HG03060 (cell line): ENCODE data around the gene ABI3BP.

Experiments
- ATAC-seq: cut with Tn5 transposase; IDR thresholded peaks from one replicate; pipeline ENCODE4 v1.9.1; 2021; ENCODE audit warnings: low read depth, moderate number of reproducible peaks; ENCODE audit not compliant: unreplicated experiment

Gene ABI3BP

DNA sequence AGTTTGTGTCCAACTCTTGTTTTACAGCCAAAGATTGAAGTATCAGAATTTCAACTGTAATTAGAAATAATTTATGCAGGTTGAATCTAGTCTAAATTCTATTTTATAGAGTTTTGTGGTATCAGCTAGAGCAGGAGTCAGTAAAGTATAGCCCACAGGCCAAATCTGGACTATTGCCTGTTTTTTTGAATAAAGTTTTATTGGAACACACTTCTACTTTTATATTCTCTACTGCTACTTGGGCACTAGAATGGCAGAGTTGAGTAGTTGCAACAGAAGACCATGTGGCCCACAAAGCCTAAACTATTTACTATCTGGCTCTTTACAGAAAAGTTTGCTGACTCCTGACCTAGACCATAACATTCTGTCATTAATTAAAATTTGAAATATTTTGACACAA is 247.6 kb downstream of the ABI3BP start:
- ATAC-seq = no peak

GRCh38 chr3:100744671-100745070 is 248.6 kb downstream of the ABI3BP start:
- no peak for ATAC-seq

- ATAC-seq = no peak
Observed at GRCh38 chr3:100743535-100743934, 249.7 kb downstream of the ABI3BP start.

GRCh38 chr3:100740207-100740606 is 253.0 kb downstream of the ABI3BP start:
- ATAC-seq = no peak

GRCh38 chr3:100737334-100737733 is 255.9 kb downstream of the ABI3BP start:
- ATAC-seq = no peak

DNA sequence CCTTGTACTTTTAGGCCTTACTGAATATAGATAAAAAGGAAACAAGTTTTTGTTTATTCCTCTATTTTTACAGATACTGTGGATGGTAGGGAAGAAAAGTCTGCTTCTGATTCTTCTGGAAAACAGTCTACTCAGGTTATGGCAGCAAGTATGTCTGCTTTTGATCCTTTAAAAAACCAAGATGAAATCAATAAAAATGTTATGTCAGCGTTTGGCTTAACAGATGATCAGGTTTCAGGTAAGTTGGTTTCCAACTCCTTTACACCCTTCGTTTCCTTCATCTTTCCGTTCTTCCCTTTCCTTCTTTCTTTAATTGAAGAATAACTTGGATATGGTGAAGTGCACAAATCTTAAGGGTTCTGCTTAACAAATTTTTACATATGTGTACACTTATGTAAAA is 260.8 kb downstream of the ABI3BP start:
- ATAC-seq = no peak

- ATAC-seq = no peak
Observed at GRCh38 chr3:100730524-100730923, 262.7 kb downstream of the ABI3BP start.

DNA sequence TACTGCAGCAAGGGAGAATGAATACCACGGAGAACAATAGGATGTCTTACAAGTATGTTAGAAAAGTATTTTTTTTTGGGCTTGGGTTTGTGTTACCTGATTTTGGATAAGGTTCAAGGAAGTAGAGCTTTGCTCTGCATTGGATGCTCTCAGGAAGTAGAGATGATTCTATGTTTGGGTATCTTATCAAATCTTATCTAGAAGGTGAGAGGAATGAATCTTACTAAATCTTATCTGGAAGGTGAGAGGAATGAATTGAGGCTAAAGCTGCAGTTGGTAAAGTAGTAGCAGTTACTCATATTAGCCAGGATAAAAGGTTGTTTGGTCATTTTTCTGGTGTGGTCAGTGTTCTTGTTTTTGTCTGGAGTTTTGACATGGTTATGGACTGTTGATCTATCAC is 266.5 kb downstream of the ABI3BP start:
- no peak for ATAC-seq

- ATAC-seq = no peak
Observed at GRCh38 chr3:100725935-100726513, 267.2 kb downstream of the ABI3BP start.

GRCh38 chr3:100720426-100720825 is 272.8 kb downstream of the ABI3BP start:
- ATAC-seq = no peak

DNA sequence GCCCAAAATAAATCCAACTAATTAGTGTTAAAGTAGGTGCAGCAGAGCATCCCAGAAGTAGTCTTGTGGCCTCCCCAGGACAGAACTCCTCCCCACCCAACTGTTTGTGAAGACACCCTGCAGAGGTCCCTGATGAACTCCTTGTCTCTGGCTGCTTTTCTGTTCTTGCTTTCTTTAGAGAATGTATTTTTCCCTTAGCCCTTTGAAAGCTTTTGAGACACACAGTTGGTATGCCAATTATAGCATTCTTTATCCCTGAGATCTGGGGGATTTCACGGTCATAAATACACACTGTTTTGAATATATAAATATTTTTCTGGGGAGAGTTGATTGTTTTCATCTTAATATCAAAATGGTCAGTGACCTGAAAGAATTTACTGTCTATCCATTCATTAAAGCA is 274.1 kb downstream of the ABI3BP start:
- no peak for ATAC-seq

GRCh38 chr3:100717637-100718487 is 275.4 kb downstream of the ABI3BP start:
- no peak for ATAC-seq

DNA sequence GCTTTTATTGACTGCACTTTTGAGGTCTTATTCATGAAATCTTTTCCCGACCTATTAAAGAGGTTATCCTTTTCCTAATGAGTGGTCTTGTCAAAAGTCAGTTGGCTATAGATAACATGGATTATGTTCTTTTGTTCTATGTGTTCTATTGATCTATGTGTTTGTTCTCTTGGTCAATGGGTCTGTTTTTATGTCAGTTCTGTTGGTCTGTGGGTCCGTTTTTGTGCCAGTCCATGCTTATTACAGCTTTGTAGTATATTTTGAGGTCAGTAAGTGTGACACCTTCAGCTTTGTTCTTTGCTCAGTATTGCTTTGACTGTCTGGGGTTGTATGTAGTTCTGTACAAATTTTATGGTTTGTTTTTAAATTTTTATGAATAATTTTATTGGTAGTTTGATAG is 276.2 kb downstream of the ABI3BP start:
- no peak for ATAC-seq

- ATAC-seq = no peak
Observed at GRCh38 chr3:100715176-100715575, 278.0 kb downstream of the ABI3BP start.

DNA sequence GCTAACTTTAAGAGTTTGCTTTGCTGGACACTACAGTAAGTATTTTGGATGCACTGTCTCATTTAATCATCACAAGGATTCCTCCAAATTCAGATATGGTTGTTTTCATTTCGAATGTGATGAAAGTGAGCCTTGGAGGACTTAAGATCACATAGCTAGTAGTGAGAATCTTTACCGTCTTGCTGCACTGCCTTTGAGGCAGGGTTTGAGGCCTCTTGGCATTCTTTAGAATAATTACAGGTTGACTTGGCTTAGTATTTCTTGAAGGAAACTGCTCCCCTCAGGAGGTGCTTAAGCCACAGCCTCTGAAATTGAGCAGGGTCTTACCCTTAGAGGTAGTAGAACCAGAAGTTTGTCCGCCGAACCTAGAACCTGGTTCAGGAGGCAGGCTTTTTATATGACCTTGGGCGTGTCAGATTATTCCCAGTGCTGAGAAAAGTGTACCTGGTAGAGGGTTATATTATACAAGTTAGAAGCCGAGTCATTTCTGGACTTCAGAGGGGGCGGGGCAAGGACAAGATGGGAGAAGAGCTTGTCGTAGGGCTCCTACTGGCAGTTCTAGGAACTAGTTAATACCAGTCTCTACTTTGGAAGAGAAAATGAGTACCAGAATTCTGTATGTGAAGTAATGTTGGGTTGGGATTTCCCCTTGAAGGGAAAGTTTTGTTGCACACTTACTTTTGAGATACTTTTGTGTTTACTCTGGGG is 282.8 kb downstream of the ABI3BP start:
- ATAC-seq = peak; percentile 25

DNA sequence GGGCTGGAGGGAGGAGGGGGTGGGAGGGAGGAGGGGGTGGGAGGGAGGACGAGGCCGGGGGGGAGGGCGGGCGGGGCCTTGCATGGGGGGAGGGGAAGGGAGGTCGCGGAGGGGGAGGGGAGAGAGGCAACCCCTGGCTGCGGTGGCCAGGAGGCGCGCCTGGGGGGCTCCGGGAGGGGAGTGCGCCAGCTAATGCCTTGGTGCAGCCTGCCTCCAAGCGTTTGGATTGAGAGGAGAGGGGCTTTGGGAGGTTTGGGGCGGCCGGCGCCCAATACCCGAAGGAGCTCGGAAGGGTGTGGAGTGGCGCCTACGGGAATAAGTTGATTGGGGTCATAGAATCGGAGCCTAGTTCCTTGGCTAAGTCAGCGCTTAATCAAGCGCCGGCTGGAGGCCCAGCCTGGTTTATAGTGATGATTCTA is 283.4 kb downstream of the ABI3BP start:
- no peak for ATAC-seq

DNA sequence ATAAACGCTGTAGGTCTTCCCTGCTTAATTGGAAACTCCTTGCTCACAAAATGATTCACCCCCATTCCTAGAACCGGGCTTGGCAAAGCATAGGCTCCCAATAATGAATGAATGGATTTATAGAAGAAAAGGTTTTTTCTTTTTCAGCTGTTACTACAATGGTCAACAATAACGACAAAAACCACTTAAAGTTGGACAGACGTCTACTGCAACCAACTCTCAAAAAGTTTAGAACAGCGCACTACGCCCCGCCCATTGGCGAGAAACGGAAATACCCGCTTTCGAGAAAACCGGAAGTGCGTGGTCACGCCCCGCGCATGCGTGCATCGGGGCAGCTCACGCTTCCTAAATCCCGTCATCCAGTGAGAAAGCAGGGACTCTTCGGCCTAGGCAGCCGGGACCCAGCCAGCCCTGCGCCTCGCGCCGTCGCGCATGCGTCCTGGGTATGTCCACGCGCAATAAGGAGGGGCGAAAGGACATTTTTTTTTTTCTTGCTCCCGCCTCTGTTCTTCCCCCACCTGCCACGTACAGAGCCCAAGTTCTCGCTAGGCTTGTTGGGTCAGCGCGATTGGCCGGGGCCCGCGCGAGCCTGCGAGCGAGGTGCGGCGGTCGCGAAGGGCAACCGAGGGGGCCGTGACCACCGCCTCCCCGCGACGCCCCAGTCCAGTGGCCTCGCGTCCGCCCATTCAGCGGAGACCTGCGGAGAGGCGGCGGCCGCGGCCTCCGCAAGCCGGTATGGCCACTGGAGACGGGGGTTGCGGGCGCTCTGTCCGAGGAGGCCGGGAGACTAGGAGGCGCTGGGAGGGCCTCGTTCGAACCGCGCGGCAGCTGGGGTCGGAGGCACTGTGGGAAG is 284.0 kb downstream of the ABI3BP start, which contains the start of gene TFG:
TSS of gene TFG (plus strand) at position 506 of the 853 bp plus-strand sequence. CDS start 4,192 bp downstream, outside the sequence.
- ATAC-seq = peak; percentile 91

DNA sequence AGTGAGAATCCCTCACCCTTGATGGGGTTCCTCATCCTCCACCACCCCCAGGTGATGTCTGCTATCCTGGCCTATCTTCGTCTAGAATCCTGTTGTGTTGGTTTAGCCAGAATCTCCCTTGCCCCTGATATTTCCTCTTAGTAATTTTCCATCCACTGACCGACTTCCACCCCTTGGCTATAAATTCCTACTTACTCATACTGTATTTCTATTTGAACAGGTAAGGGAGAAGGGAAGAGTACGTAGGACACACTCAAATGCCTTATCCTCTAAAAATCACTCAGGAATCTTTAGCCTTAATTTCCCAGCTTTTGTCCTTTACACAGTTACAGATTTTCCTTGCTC is 284.6 kb downstream of the ABI3BP start:
- no peak for ATAC-seq

- ATAC-seq = no peak
Observed at GRCh38 chr3:100706365-100706764, 286.9 kb downstream of the ABI3BP start.

DNA sequence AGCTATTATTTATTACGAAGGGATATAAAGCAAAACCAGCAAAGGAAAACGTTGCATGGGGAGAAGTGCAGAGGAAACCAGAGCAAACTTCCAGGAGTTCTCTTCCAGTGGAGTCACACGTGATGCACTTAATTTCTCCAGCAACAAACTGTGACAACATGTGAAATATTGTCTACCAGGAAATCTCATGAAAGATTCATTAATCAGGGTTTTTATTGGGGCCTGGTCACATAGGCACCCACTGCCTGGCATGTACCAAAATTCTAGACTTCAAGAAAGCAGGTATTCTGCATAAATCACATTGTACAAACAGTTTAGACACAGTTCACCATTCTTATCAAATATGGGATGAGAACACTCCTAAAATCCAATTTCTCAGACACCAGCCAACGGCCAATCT is 289.4 kb downstream of the ABI3BP start:
- no peak for ATAC-seq

- no peak for ATAC-seq
Observed at GRCh38 chr3:100702980-100703345, 290.3 kb downstream of the ABI3BP start.
